ACC112 (cell line): ENCODE measurements around the gene CWF19L1.

Experiments used
- H2AFZ ChIP-seq: fragments of 200-600 bp; sonication (generic); one replicate; pipeline ENCODE4 v1.6.0; 2017; ENCODE audit warnings: antibody characterized with exemption, low read length; ENCODE audit not compliant: unreplicated experiment
- H3K27ac ChIP-seq: fragments of 200-600 bp; sonication (generic); 2 replicates; pipeline ENCODE4 v1.5.1; 2014; ENCODE audit warnings: low read depth, mild to moderate bottlenecking, antibody characterized with exemption, low read length, moderate library complexity
- H3K27me3 ChIP-seq: fragments of 200-600 bp; sonication (generic); 2 replicates; pipeline ENCODE4 v1.6.1; 2014; ENCODE audit warnings: mild to moderate bottlenecking, antibody characterized with exemption, low read length, moderate library complexity, mixed read lengths; ENCODE audit not compliant: insufficient read depth
- H3K36me3 ChIP-seq: fragments of 200-600 bp; sonication (generic); 2 replicates; pipeline ENCODE4 v1.6.1; 2016; ENCODE audit warnings: mild to moderate bottlenecking, antibody characterized with exemption, low read length, moderate library complexity, mixed read lengths; ENCODE audit not compliant: insufficient read depth
- H3K4me1 ChIP-seq: fragments of 200-600 bp; sonication (generic); one replicate; pipeline ENCODE4 v1.6.1; 2016; ENCODE audit warnings: low read length, mixed read lengths; ENCODE audit not compliant: insufficient read depth, unreplicated experiment, control insufficient read depth
- H3K4me3 ChIP-seq: fragments of 200-600 bp; sonication (generic); 2 replicates; pipeline ENCODE4 v1.5.1; 2014; ENCODE audit warnings: mild to moderate bottlenecking, low read depth, low read length
- H3K79me2 ChIP-seq: fragments of 200-600 bp; sonication (generic); one replicate; pipeline ENCODE4 v1.6.0; 2016; ENCODE audit warnings: low read length; ENCODE audit not compliant: control insufficient read depth, unreplicated experiment, insufficient read depth

CWF19L1 gene

GRCh38 chr10:100182908-100183307, 84.5 kb downstream of the CWF19L1 start:
- no peak overlapping the region for H2AFZ ChIP-seq
- H3K27me3 ChIP-seq = no peaks in the 10 kb centered on the region
- H3K4me1 ChIP-seq = peaks cover 30% of the 10 kb centered on the region
- no peak overlapping the region for H3K4me3 ChIP-seq
- H3K27ac ChIP-seq = peak overlapping the region; percentile 10; the same call in 1 of the 2 replicates
- H3K36me3 ChIP-seq = peaks cover 11% of the 10 kb centered on the region
- peaks cover 48% of the 10 kb centered on the region for H3K79me2 ChIP-seq
